Neuronal stem cell (in vitro differentiated cells): ENCODE data around the gene SPARCL1.

Experiments used
- DNase-seq: peaks from one replicate; pipeline ENCODE4 v3.0.0-alpha.2; 2013; ENCODE audit warnings: low spot score
- H2AFZ ChIP-seq: one replicate; pipeline ENCODE4 v1.6.1; 2013; ENCODE audit warnings: mild to moderate bottlenecking, low read length, inconsistent platforms
- H2AK5ac ChIP-seq: 2 replicates; pipeline ENCODE4 v1.6.1; 2013; ENCODE audit warnings: low read depth, mild to moderate bottlenecking, inconsistent platforms, low read length, moderate library complexity, mixed read lengths
- H2BK120ac ChIP-seq: 2 replicates; pipeline ENCODE4 v1.6.1; 2013; ENCODE audit warnings: low read depth, mild to moderate bottlenecking, inconsistent platforms, low read length, moderate library complexity, mixed read lengths
- H2BK12ac ChIP-seq: one replicate; pipeline ENCODE4 v1.6.1; 2013; ENCODE audit warnings: low read length, inconsistent platforms
- H2BK15ac ChIP-seq: 2 replicates; pipeline ENCODE4 v1.6.1; 2013; ENCODE audit warnings: mild to moderate bottlenecking, low read length, inconsistent platforms, mixed read lengths
- H2BK5ac ChIP-seq: one replicate; pipeline ENCODE4 v1.6.1; 2013; ENCODE audit warnings: inconsistent platforms, mild to moderate bottlenecking, low read length, moderate library complexity
- H3K14ac ChIP-seq: one replicate; pipeline ENCODE4 v1.6.1; 2013; ENCODE audit warnings: low read length, inconsistent platforms
- H3K18ac ChIP-seq: 2 replicates; pipeline ENCODE4 v1.6.1; 2013; ENCODE audit warnings: low read length, inconsistent platforms
- H3K23ac ChIP-seq: 2 replicates; pipeline ENCODE4 v1.6.1; 2013; ENCODE audit warnings: low read depth, mild to moderate bottlenecking, mixed read lengths, low read length, inconsistent platforms; ENCODE audit not compliant: poor library complexity
- H3K27ac ChIP-seq: replicated peaks from 3 replicates; pipeline ENCODE4 v1.5.1; 2013; ENCODE audit warnings: low read length, inconsistent platforms
- H3K27me3 ChIP-seq, 3 experiments: 2 replicates each; pipeline ENCODE4 v1.6.1; 2013; ENCODE audit warnings: low read length in 3 of 3, mild to moderate bottlenecking in 2 of 3, inconsistent platforms in 1 of 3, low read depth in 1 of 3, mixed read lengths in 1 of 3, moderate library complexity in 1 of 3; ENCODE audit not compliant: control insufficient read depth in 3 of 3, insufficient read depth in 3 of 3
- H3K36me3 ChIP-seq, 2 donors: replicated peaks in 1 of 2; 2 replicates each; pipeline ENCODE4 v1.6.1; 2013; ENCODE audit warnings: low read length in 2 of 2; ENCODE audit not compliant: control insufficient read depth in 2 of 2, insufficient read depth in 2 of 2
- H3K4ac ChIP-seq: 2 replicates; pipeline ENCODE4 v1.6.1; 2013; ENCODE audit warnings: inconsistent platforms, mild to moderate bottlenecking, low read length, moderate library complexity
- H3K4me1 ChIP-seq, 2 donors: 1 replicate in 1 of 2; 2 replicates in 1 of 2; pipeline ENCODE4 v1.6.1; 2013; ENCODE audit warnings: low read length in 2 of 2, low read depth in 1 of 2; ENCODE audit not compliant: control insufficient read depth in 2 of 2, insufficient read depth in 1 of 2
- H3K4me2 ChIP-seq: one replicate; pipeline ENCODE4 v1.6.1; 2013; ENCODE audit warnings: mild to moderate bottlenecking, low read length, inconsistent platforms; ENCODE audit not compliant: insufficient read depth, poor library complexity, severe bottlenecking
- H3K4me3 ChIP-seq, 2 donors: 2 replicates each; pipeline ENCODE4 v1.5.1; 2013; ENCODE audit warnings: low read length in 2 of 2, mild to moderate bottlenecking in 2 of 2, inconsistent platforms in 1 of 2, moderate library complexity in 1 of 2
- H3K79me1 ChIP-seq: one replicate; pipeline ENCODE4 v1.6.1; 2013; ENCODE audit warnings: low read depth, mild to moderate bottlenecking, inconsistent platforms, low read length, moderate library complexity
- H3K9ac ChIP-seq: one replicate; pipeline ENCODE4 v1.6.1; 2013; ENCODE audit warnings: mild to moderate bottlenecking, low read depth, low read length, inconsistent platforms; ENCODE audit not compliant: poor library complexity
- H3K9me3 ChIP-seq, 2 donors: replicated peaks in 1 of 2; 2 replicates each; pipeline versions ENCODE3 to v1.6.1; 2013; ENCODE audit warnings: low read length in 2 of 2, mild to moderate bottlenecking in 2 of 2, inconsistent platforms in 1 of 2, low read depth in 1 of 2, mixed read lengths in 1 of 2, moderate library complexity in 1 of 2; ENCODE audit not compliant: control insufficient read depth in 2 of 2, insufficient read depth in 1 of 2
- H4K8ac ChIP-seq: one replicate; pipeline ENCODE4 v1.6.1; 2013; ENCODE audit warnings: low read depth, mild to moderate bottlenecking, inconsistent platforms, low read length, moderate library complexity
- H4K91ac ChIP-seq: one replicate; pipeline ENCODE4 v1.6.1; 2013; ENCODE audit warnings: low read length, low read depth, mild to moderate bottlenecking, inconsistent platforms; ENCODE audit not compliant: poor library complexity
- WGBS, 2 donors: extraction: QIAGEN DNeasy Blood & Tissue Kit; methylation state at CpG; one replicate each; pipeline ENCODE4 v1.1.7; 2013; ENCODE audit warnings: missing lambda C conversion rate in 2 of 2, mixed read lengths in 1 of 2; ENCODE audit not compliant: insufficient read length in 2 of 2, insufficient replicate concordance in 1 of 2; ENCODE audit errors: extremely low coverage in 2 of 2; 5-methylcytosine and 5-hydroxymethylcytosine counted together

Gene SPARCL1

GRCh38 chr4:87565746-87566145 lies 36.6 kb upstream of the SPARCL1 start:
- DNase-seq = no peak

GRCh38 chr4:87560802-87561201 lies 31.6 kb upstream of the SPARCL1 start:
- H3K4me1 ChIP-seq = peaks cover 4 to 5% of the 10 kb centered on the region in 2 donors
- no peak overlapping the region for H3K23ac ChIP-seq
- no peak overlapping the region for H3K14ac ChIP-seq
- no peak overlapping the region for H4K91ac ChIP-seq
- no peak overlapping the region for H3K9ac ChIP-seq
- no CpG with 5 or more reads among the region's 2 CpGs for WGBS, 2 donors
- no peak overlapping the region for H3K4ac ChIP-seq
- no peaks in the 10 kb centered on the region for H3K36me3 ChIP-seq
- H3K4me3 ChIP-seq = no peak overlapping the region
- H3K4me2 ChIP-seq = no peak overlapping the region
- no peak overlapping the region for H2AFZ ChIP-seq
- no peak overlapping the region for H2BK120ac ChIP-seq
- no peak for DNase-seq
- H3K27me3 ChIP-seq = no peaks in the 10 kb centered on the region
- no peak overlapping the region for H4K8ac ChIP-seq
- no peak overlapping the region for H3K18ac ChIP-seq
- H2AK5ac ChIP-seq = no peak overlapping the region
- H3K9me3 ChIP-seq = no peaks in the 10 kb centered on the region
- H3K79me1 ChIP-seq = no peaks in the 10 kb centered on the region
- H3K27ac ChIP-seq = no peak overlapping the region
- no peak overlapping the region for H2BK15ac ChIP-seq
- H2BK5ac ChIP-seq = no peak overlapping the region
- no peak overlapping the region for H2BK12ac ChIP-seq

More at GRCh38 chr4:87565746-87566145, 36.6 kb upstream of the SPARCL1 start:
- no peak overlapping the region for H3K27ac ChIP-seq
- H3K36me3 ChIP-seq = no peaks in the 10 kb centered on the region
- H3K14ac ChIP-seq = no peak overlapping the region
- H2AFZ ChIP-seq = no peak overlapping the region
- no peak overlapping the region for H3K4me2 ChIP-seq
- no peak overlapping the region for H2BK12ac ChIP-seq
- H3K4me3 ChIP-seq = no peak overlapping the region
- no peaks in the 10 kb centered on the region for H3K79me1 ChIP-seq
- no peak overlapping the region for H3K9ac ChIP-seq
- H3K18ac ChIP-seq = no peak overlapping the region
- no peak overlapping the region for H2BK15ac ChIP-seq
- WGBS, 2 donors = 100% methylated on average over 1 of the region's 4 CpGs; no CpG with 5 or more reads in 1 of the 2 donors
- no peak overlapping the region for H4K8ac ChIP-seq
- no peaks in the 10 kb centered on the region for H3K4me1 ChIP-seq
- no peaks in the 10 kb centered on the region for H3K27me3 ChIP-seq
- H3K23ac ChIP-seq = no peak overlapping the region
- no peak overlapping the region for H4K91ac ChIP-seq
- H2AK5ac ChIP-seq = no peak overlapping the region
- H2BK120ac ChIP-seq = no peak overlapping the region
- no peak overlapping the region for H3K4ac ChIP-seq
- H2BK5ac ChIP-seq = no peak overlapping the region
- H3K9me3 ChIP-seq = no peaks in the 10 kb centered on the region

- no peak overlapping the region for H2BK12ac ChIP-seq
- H3K9ac ChIP-seq = no peak overlapping the region
- no peak overlapping the region for H2AK5ac ChIP-seq
- no peaks in the 10 kb centered on the region for H3K27me3 ChIP-seq
- H3K4me1 ChIP-seq = peaks cover 4 to 5% of the 10 kb centered on the region in 2 donors
- no peak overlapping the region for H3K27ac ChIP-seq
- no peaks in the 10 kb centered on the region for H3K36me3 ChIP-seq
- H3K14ac ChIP-seq = no peak overlapping the region
- no peak overlapping the region for H3K18ac ChIP-seq
- no peak overlapping the region for H2BK5ac ChIP-seq
- no peak overlapping the region for H3K4me3 ChIP-seq
- H3K23ac ChIP-seq = no peak overlapping the region
- peak overlapping the region; percentile 89 for H2AFZ ChIP-seq
- H3K9me3 ChIP-seq = no peaks in the 10 kb centered on the region
- no peak overlapping the region for H2BK120ac ChIP-seq
- no peak overlapping the region for H2BK15ac ChIP-seq
- DNase-seq = peak; percentile 14
- WGBS, 2 donors = no CpG with 5 or more reads among the region's 8 CpGs
- no peak overlapping the region for H4K8ac ChIP-seq
- H4K91ac ChIP-seq = no peak overlapping the region
- no peak overlapping the region for H3K4ac ChIP-seq
- H3K79me1 ChIP-seq = no peaks in the 10 kb centered on the region
- no peak overlapping the region for H3K4me2 ChIP-seq
These were observed 30.1 kb upstream of the SPARCL1 start for GRCh38 chr4:87559090-87559837.

- Histone ChIP-seq H3K23ac (no peak overlapping the region), H4K8ac (no peak overlapping the region), H2BK5ac (no peak overlapping the region), H2BK120ac (no peak overlapping the region), H2AK5ac (no peak overlapping the region), H4K91ac (no peak overlapping the region), H3K9me3 (no peaks in the 10 kb centered on the region), H3K36me3 (no peaks in the 10 kb centered on the region), H3K18ac (no peak overlapping the region), H3K27me3 (no peaks in the 10 kb centered on the region), H2AFZ (no peak overlapping the region), H3K79me1 (no peaks in the 10 kb centered on the region), H2BK12ac (no peak overlapping the region), H3K4me1 (peaks cover 4 to 5% of the 10 kb centered on the region in 2 donors), H3K4me2 (no peak overlapping the region), H3K4ac (no peak overlapping the region), H3K27ac (no peak overlapping the region), H3K14ac (no peak overlapping the region), H3K9ac (no peak overlapping the region), H2BK15ac (no peak overlapping the region), H3K4me3 (no peak overlapping the region)
- no peak for DNase-seq
- WGBS, 2 donors = no CpG with 5 or more reads among the region's 2 CpGs
These were observed 28.2 kb upstream of the SPARCL1 start for GRCh38 chr4:87557348-87557747.
